Right lobe of liver (tissue), 6 donors: ENCODE data around the gene CELSR1. TPM values are rescaled to one million over a fixed set of nuclear protein-coding genes. Genes with fewer than 3 reads are reported as not detected.

Source experiments
- ATAC-seq, 4 donors: fragments of 200-7000 bp; cut with Tn5 transposase; one replicate each; pipeline ENCODE4 v1.9.1; 2020; ENCODE audit warnings: mild to moderate bottlenecking in 4 of 4, moderate library complexity in 4 of 4
- DNase-seq, 3 donors: peaks; one replicate each; pipeline ENCODE4 v3.0.0-alpha.2; 2020
- H3K27ac ChIP-seq, 3 donors: fragments of 200-600 bp; one replicate each; pipeline ENCODE4 v1.8.0; 2022
- H3K27me3 ChIP-seq, 2 donors: fragments of 200-600 bp; one replicate each; pipeline ENCODE4 v1.8.0; 2022
- H3K36me3 ChIP-seq, 4 donors: fragments of 200-600 bp; sonication (generic) in 1 of 4; one replicate each; pipeline versions ENCODE4 v1.5.1 to v1.8.0; 2017 to 2022; ENCODE audit warnings: control low read depth in 1 of 4
- H3K4me1 ChIP-seq, 4 donors: fragments of 200-600 bp; sonication (generic) in 1 of 4; one replicate each; pipeline versions ENCODE4 v1.5.1 to v1.8.0; 2017 to 2022; ENCODE audit warnings: control low read depth in 1 of 4
- H3K4me3 ChIP-seq, 3 donors: fragments of 200-600 bp; one replicate each; pipeline ENCODE4 v1.8.0; 2022
- H3K9me3 ChIP-seq, 4 donors: fragments of 200-600 bp; sonication (generic) in 1 of 4; one replicate each; pipeline versions ENCODE4 v1.5.1 to v1.8.0; 2017 to 2022; ENCODE audit warnings: control low read depth in 1 of 4
- POLR2A ChIP-seq: fragments of 450-650 bp; IDR thresholded peaks from one replicate; pipeline ENCODE4 v1.6.1; 2017; ENCODE audit warnings: antibody characterized with exemption, mild to moderate bottlenecking
- WGBS: methylation state at CpG from one replicate; pipeline ENCODE4 v1.1.6; 2018; ENCODE audit warnings: low coverage, low lambda C conversion rate; ENCODE audit not compliant: insufficient coverage; ENCODE audit errors: missing lambda C conversion rate; 5-methylcytosine and 5-hydroxymethylcytosine counted together
- intact Hi-C, 2 donors: fragments of 100-400 bp; cut with DNase I; formaldehyde crosslinking; loops; one replicate each; pipeline versions ENCODE4 v1.11.2 to v1.14.1; 2022
- total RNA-seq, 6 experiments: library from RNA; depleted of rRNA in 2 of 6; stranded (reverse); fragments of >200 nt in 2 of 6; fragmentation: NEBNext Ultra II Directional in 3 of 6; extraction: Animal tissue kit (Norgen Biotek cat#: 25700) in 3 of 6; gene quantifications; one replicate each; pipeline versions ENCODE4 v1.1.0 to v1.2.4, GENCODE V29; 2016 to 2023
- TF ChIP-seq, protein P1 (sequence below), 4 donors: fragments of 200-600 bp in 3 of 4; fragments of 450-650 bp in 1 of 4; IDR thresholded peaks; one replicate each; pipeline versions ENCODE4 v1.5.1 to v1.8.0; 2016 to 2022; ENCODE audit warnings: antibody characterized with exemption in 4 of 4, mild to moderate bottlenecking in 2 of 4
- donor health status: DM: no; HTN: yes; CAD: no.
- donor health status: DM: no; HTN: no; CAD: no.
- donor health status: DM: no; HTN: no; CAD: no.
- donor health status: DM: no; HTN: yes; CAD: no.
- donor health status: DM: no; HTN: yes; CAD: no.

Gene CELSR1
- total RNA-seq, 6 experiments from 2014 or later, result 2.9 to 8.2 (median 5.0) TPM

- no peak for DNase-seq
- Histone ChIP-seq H3K36me3 (no peaks in the 10 kb centered on the region), H3K9me3 (no peaks in the 10 kb centered on the region), H3K27me3 (no peaks in the 10 kb centered on the region), H3K4me3 (no peak overlapping the region), H3K27ac (no peak overlapping the region), H3K4me1 (no peaks in the 10 kb centered on the region)
- no peak for ATAC-seq
- intact Hi-C loops, result no loop called here
- WGBS, result 53% methylated on average over 10 of the region's 12 CpGs
- TF ChIP-seq, protein P1, sequence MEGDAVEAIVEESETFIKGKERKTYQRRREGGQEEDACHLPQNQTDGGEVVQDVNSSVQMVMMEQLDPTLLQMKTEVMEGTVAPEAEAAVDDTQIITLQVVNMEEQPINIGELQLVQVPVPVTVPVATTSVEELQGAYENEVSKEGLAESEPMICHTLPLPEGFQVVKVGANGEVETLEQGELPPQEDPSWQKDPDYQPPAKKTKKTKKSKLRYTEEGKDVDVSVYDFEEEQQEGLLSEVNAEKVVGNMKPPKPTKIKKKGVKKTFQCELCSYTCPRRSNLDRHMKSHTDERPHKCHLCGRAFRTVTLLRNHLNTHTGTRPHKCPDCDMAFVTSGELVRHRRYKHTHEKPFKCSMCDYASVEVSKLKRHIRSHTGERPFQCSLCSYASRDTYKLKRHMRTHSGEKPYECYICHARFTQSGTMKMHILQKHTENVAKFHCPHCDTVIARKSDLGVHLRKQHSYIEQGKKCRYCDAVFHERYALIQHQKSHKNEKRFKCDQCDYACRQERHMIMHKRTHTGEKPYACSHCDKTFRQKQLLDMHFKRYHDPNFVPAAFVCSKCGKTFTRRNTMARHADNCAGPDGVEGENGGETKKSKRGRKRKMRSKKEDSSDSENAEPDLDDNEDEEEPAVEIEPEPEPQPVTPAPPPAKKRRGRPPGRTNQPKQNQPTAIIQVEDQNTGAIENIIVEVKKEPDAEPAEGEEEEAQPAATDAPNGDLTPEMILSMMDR (IDR thresholded peaks at IDR 0.05), result no peak
- no peak for TF ChIP-seq POLR2A
These were observed 76.6 kb downstream of the CELSR1 start for GRCh38 chr22:46460857-46461256.

DNA sequence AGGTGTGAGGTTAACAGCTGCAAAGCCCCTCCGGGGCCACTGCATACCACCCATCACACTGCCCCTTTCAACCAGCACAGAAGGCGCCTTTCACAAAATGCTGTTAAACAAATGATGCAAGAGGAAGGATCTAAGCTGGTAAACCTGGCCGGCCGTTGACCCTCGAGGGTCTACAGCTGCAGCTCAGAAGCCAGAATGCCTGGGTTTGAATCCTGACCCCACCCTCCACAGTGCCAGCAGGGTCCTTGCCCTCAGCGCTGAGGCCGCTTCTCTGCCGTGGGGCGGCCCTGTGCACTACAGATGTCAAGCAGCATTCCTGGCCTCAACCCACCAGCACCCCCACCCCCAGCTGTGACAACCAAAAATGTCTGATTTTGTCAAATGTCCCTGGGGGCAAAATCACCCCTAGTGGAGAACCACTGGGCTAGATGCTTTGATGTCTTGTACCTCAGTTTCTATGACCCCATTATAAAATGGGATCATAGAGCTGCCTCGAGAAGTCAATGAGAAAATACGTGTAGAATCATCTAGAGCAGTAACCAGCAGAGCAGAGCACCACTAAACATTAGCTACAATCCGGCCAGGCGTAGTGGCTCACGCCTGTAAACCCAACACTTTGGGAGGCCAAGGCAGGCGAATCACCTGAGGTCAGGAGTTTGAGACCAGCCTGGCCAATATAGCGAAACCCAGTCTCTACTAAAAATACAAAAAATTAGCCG, 77.9 kb downstream of the CELSR1 start:
- Histone ChIP-seq H3K36me3 (no peaks in the 10 kb centered on the region), H3K9me3 (no peaks in the 10 kb centered on the region), H3K4me3 (no peak overlapping the region), H3K27ac (no peak overlapping the region), H3K27me3 (no peaks in the 10 kb centered on the region), H3K4me1 (no peaks in the 10 kb centered on the region)
- ATAC-seq (no peak), DNase-seq (no peak)
- TF ChIP-seq, protein P1 (IDR thresholded peaks at IDR 0.05), result no peak
- no peak for TF ChIP-seq POLR2A
- no CpG with 5 or more reads among the region's 17 CpGs for WGBS
- intact Hi-C loops, result no loop called here

- Histone ChIP-seq H3K27ac (no peak overlapping the region), H3K36me3 (no peaks in the 10 kb centered on the region), H3K4me1 (peaks cover 0 to 3% (median 0%) of the 10 kb centered on the region in 4 donors), H3K4me3 (no peak overlapping the region), H3K9me3 (no peaks in the 10 kb centered on the region), H3K27me3 (no peaks in the 10 kb centered on the region)
- TF ChIP-seq POLR2A, result no peak
- TF ChIP-seq, protein P1 (IDR thresholded peaks at IDR 0.05), result no peak
- intact Hi-C loops, result no loop called here
- 48% methylated on average over 2 of the region's 7 CpGs for WGBS
- DNase-seq (no peak), ATAC-seq (no peak)
These were observed 78.9 kb downstream of the CELSR1 start for GRCh38 chr22:46458525-46458924.

DNA sequence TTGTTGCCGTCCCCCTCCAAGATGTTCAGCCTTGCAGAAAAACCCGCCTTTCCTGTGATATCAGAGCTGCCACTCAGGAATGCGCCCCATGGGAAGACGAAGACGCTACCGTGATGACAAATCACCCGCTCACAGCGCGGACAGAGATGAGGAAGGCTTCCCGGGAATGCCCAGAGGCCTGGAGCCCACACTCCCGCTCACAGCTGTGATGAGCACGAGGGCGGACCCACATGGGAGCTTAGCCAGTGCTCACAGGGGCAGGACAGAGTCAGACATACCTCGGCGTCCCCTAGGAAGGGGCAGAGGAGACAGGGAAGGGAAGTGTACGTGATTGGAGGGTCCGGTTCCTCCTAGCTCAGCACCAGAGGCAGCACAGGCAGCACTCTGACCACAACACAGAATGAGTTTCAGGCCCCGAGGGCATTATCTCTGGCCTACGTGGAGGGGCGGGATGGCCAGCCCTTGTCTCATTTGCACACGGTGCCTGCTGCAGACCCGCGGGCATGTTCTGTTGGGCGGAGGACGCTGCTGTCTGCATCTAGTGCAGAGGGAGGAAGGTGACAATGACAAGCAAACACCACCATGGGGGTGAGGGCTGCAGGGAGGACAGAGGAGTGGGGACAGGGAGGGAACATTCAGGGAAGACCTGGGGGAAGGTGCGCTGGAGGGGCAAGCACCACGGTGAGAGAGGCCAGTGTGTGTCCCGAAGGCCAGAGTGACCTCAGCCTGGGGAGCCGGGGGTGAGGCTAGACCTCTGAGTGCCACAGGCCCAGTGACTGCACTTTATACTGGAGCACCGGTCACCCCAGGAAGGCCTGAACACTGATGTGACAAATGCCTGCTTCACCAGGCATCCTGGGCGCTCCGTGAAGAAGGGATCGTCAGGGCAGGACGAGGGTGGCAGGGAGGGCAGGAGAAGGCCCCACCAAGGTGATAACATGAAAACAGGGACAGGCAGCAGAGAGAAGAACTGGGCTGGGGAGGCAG, 79.6 kb downstream of the CELSR1 start:
- TF ChIP-seq, protein P1 (IDR thresholded peaks at IDR 0.05), result no peak
- TF ChIP-seq POLR2A, result no peak
- no peak overlapping the region for H3K27ac ChIP-seq
- no peaks in the 10 kb centered on the region for H3K36me3 ChIP-seq
- intact Hi-C loops, result no loop called here
- H3K27me3 ChIP-seq, result no peaks in the 10 kb centered on the region
- no peaks in the 10 kb centered on the region for H3K9me3 ChIP-seq
- WGBS, result 69% methylated on average over 22 of the region's 34 CpGs
- DNase-seq (no peak), ATAC-seq (no peak)
- H3K4me1 ChIP-seq, result peaks cover 0 to 10% (median 3%) of the 10 kb centered on the region in 4 donors
- H3K4me3 ChIP-seq, result no peak overlapping the region
